ENCODE data around the gene PYY.

DNA sequence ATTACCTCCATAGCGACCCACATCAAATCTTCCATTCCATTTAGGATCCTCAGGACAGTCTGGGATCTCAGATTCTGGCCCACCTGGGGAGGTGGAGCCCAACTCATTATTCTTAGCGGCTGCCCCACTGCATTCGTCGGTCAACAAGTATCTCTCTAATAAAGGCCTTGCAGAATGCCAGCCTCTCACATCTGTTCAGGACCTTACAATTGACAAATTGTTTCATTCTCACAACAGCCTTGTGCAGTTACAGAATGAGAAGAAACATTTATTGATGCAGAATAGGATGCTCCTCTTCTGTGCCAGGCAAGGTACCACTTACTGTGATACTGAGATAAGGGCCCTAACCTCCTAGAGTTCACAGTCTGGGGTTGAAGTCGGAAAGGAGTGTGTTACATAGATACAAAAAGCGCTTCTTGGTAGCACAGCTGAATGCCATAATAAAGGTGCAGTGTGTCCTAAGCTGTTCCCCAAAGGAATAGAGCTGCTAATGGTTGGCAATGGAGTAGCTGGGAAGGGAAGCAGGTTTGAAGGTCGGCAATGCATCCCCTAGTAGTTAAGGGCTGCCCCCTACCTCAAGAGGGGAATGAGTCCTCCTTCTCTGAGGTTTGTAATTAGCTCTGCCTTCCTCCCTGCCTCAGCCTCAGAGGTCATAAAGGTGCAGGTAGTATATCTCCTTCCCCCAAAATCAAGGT lies 44.1 kb downstream of the PYY start:
- TF ChIP-seq, protein P1, sequence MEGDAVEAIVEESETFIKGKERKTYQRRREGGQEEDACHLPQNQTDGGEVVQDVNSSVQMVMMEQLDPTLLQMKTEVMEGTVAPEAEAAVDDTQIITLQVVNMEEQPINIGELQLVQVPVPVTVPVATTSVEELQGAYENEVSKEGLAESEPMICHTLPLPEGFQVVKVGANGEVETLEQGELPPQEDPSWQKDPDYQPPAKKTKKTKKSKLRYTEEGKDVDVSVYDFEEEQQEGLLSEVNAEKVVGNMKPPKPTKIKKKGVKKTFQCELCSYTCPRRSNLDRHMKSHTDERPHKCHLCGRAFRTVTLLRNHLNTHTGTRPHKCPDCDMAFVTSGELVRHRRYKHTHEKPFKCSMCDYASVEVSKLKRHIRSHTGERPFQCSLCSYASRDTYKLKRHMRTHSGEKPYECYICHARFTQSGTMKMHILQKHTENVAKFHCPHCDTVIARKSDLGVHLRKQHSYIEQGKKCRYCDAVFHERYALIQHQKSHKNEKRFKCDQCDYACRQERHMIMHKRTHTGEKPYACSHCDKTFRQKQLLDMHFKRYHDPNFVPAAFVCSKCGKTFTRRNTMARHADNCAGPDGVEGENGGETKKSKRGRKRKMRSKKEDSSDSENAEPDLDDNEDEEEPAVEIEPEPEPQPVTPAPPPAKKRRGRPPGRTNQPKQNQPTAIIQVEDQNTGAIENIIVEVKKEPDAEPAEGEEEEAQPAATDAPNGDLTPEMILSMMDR (IDR thresholded peaks at IDR 0.05): no peak
- TF ChIP-seq POLR2AphosphoS5 (IDR thresholded peaks at IDR 0.05): no peak
